Mesothelial cell of epicardium (in vitro differentiated cells): ENCODE data around the gene SLC20A1. TPM values are rescaled to one million over a fixed set of nuclear protein-coding genes. Genes with fewer than 3 reads are reported as not detected.

Experiments
- DNase-seq, 2 experiments: peaks; one replicate each; pipeline ENCODE4 v3.0.0; 2021; ENCODE audit warnings: low spot score in 2 of 2; ENCODE audit not compliant: unreplicated experiment in 2 of 2
- H3K27ac Mint-ChIP-seq: 2 replicates; pipeline ENCODE4 v1.8.0; 2021; ENCODE audit warnings: mixed read lengths
- H3K27me3 Mint-ChIP-seq: 2 replicates; pipeline ENCODE4 v1.8.0; 2021; ENCODE audit warnings: low read depth, mixed read lengths
- H3K36me3 Mint-ChIP-seq: 2 replicates; pipeline ENCODE4 v1.8.0; 2021; ENCODE audit warnings: mixed read lengths
- H3K4me1 Mint-ChIP-seq: 2 replicates; pipeline ENCODE4 v1.8.0; 2021; ENCODE audit warnings: mixed read lengths
- H3K4me3 Mint-ChIP-seq: 2 replicates; pipeline ENCODE4 v1.8.0; 2021; ENCODE audit warnings: mild to moderate bottlenecking, moderate library complexity, mixed read lengths
- H3K9me3 Mint-ChIP-seq: 2 replicates; pipeline ENCODE4 v1.8.0; 2021; ENCODE audit warnings: mixed read lengths
- CTCF ChIP-seq: fragments of 200-600 bp; sonication (generic); IDR thresholded peaks from one replicate; pipeline ENCODE4 v1.5.0; 2021; ENCODE audit warnings: antibody characterized with exemption; ENCODE audit not compliant: unreplicated experiment
- total RNA-seq: library from RNA; stranded (reverse); gene quantifications from 3 replicates; pipeline ENCODE4 v1.2.1, GENCODE V29; 2021

Gene SLC20A1
- total RNA-seq, 1 donor from 2014 or later, result 46.3 TPM

GRCh38 chr2:112710956-112711750 lies 65.4 kb downstream of the SLC20A1 start:
- Mint-ChIP-seq H3K27ac (no peak overlapping the region), H3K36me3 (no peaks in the 10 kb centered on the region), H3K4me3 (no peak overlapping the region), H3K4me1 (peaks cover 3% of the 10 kb centered on the region), H3K9me3 (no peaks in the 10 kb centered on the region), H3K27me3 (peaks cover 16% of the 10 kb centered on the region)
- TF ChIP-seq CTCF, result no peak
- no peak for DNase-seq

- no peak overlapping the region for H3K27ac Mint-ChIP-seq
- H3K9me3 Mint-ChIP-seq, result peaks cover 3% of the 10 kb centered on the region
- H3K27me3 Mint-ChIP-seq, result peaks cover 16% of the 10 kb centered on the region
- DNase-seq, result no peak
- no peaks in the 10 kb centered on the region for H3K36me3 Mint-ChIP-seq
- TF ChIP-seq CTCF, result no peak
- H3K4me3 Mint-ChIP-seq, result no peak overlapping the region
- H3K4me1 Mint-ChIP-seq, result no peaks in the 10 kb centered on the region
Observed at GRCh38 chr2:112712465-112712864, 66.7 kb downstream of the SLC20A1 start.

GRCh38 chr2:112712903-112713584 lies 67.3 kb downstream of the SLC20A1 start:
- Mint-ChIP-seq H3K9me3 (peaks cover 3% of the 10 kb centered on the region), H3K27me3 (peaks cover 17% of the 10 kb centered on the region), H3K27ac (no peak overlapping the region), H3K36me3 (no peaks in the 10 kb centered on the region), H3K4me1 (no peaks in the 10 kb centered on the region), H3K4me3 (no peak overlapping the region)
- DNase-seq, result no peak
- TF ChIP-seq CTCF, result no peak

Other genes starting within 250 kb of the SLC20A1 start
- 12.8 to 14.6 TPM (median 13.7 TPM) in 3 replicates for gene RGPD8, start 212.3 kb upstream of the SLC20A1 start, total RNA-seq
- gene TTL, start 163.8 kb upstream of the SLC20A1 start, total RNA-seq, result 42.9 to 45.1 TPM (median 43.1 TPM) in 3 replicates
- 28.0 to 36.5 TPM (median 28.3 TPM) in 3 replicates for gene POLR1B, start 103.5 kb upstream of the SLC20A1 start, total RNA-seq
- 32.3 to 33.2 TPM (median 32.4 TPM) in 3 replicates for gene CHCHD5, start 61.3 kb upstream of the SLC20A1 start, total RNA-seq
- not detected in 3 replicates for gene NT5DC4, start 75.1 kb downstream of the SLC20A1 start, total RNA-seq
- 8.4 to 8.9 TPM (median 8.6 TPM) in 3 replicates for gene CKAP2L, start 118.7 kb downstream of the SLC20A1 start, total RNA-seq
- gene IL1A, start 138.6 kb downstream of the SLC20A1 start, total RNA-seq, result 3.9 to 4.8 TPM (median 4.4 TPM) in 3 replicates
- 1.3 to 1.7 TPM (median 1.4 TPM) in 3 replicates for gene IL1B, start 190.8 kb downstream of the SLC20A1 start, total RNA-seq